IPS DF 4.7 (cell line): ENCODE measurements around the gene HOXA13.

Experiments
- DNase-seq: peaks from one replicate; pipeline ENCODE4 v3.0.0-alpha.2; 2013; ENCODE audit warnings: low spot score; ENCODE audit errors: extremely low read depth

The HOXA13 gene

GRCh38 chr7:27170426-27171324, 29.2 kb downstream of the HOXA13 start:
- no peak for DNase-seq

GRCh38 chr7:27169658-27170425, 30.0 kb downstream of the HOXA13 start:
- DNase-seq, result no peak

DNA sequence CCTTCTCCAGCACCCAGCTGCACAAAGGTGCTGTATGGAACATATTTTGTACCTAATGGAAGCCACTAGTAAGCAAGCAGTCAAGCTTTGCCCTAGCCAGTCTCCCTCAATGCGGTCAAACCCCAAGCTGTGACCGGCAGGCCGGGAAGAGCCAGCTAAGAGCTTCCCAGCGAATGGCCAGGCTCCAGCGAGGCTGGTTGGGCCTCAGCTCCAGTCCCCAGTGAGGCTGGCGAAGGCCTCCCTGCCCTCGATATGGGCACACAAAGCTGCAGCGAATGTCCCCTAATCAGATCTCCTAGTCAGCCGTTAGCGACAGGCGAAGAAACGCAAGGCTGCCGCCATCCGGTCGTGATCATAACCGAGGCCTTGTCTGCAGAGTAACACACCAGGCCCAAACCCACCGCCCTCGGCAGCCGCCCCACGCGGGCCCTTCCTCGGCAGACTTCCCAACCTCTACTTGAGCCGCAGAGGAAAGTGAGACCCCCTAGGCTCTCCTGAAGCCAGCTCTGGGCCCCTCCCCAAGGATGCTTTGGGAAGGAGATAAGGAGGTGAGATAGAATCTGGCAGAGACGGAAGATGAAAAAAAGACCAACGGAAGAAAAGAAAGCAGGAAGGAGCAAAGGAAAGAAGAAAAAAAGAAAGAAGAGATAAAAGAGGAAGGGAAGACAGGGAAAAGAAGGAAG, 31.5 kb downstream of the HOXA13 start:
- DNase-seq, result no peak

GRCh38 chr7:27167916-27168264, 32.0 kb downstream of the HOXA13 start:
- no peak for DNase-seq

- DNase-seq, result no peak
Measured at GRCh38 chr7:27166531-27167505, 33.1 kb downstream of the HOXA13 start.

- DNase-seq, result no peak
Measured at GRCh38 chr7:27165996-27166530, 33.8 kb downstream of the HOXA13 start.

DNA sequence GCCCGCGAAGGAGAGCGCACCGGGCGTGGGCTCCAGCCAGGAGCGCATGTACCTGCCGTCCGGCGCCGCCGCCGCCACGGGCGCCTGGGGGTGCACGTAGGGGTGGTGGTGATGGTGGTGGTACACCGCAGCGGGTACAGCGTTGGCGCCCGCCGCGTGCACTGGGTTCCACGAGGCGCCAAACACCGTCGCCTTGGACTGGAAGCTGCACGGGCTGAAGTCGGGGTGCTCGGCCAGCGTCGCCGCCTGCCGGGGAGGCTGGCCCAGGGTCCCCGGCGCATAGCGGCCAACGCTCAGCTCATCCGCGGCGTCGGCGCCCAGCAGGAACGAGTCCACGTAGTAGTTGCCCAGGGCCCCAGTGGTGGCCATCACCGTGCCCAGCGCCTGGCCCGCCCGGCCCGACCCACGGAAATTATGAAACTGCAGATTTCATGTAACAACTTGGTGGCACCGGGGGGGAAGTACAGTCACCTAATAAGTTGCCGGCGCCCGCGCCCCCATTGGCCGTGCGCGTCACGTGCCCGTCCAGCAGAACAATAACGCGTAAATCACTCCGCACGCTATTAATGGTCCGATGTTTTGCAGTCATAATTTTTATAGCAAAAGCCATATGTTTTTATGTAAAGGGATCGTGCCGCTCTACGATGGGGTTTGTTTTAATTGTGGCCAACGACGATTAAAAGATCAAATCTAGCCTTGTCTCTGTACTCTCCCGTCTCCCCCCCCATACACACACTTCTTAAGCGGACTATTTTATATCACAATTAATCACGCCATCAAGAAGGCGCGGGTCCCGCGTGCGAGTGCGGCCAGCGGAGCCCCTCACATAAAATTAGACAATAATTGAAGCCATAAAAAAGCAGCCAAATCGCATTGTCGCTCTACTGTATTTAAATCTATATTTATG, 34.5 kb downstream of the HOXA13 start, which contains the start of gene HOXA9:
Gene HOXA9, minus strand, starts transcription at position 449 of the 907 bp plus-strand sequence. Its CDS starts 80 bp downstream, at position 369.
- DNase-seq, result no peak

DNA sequence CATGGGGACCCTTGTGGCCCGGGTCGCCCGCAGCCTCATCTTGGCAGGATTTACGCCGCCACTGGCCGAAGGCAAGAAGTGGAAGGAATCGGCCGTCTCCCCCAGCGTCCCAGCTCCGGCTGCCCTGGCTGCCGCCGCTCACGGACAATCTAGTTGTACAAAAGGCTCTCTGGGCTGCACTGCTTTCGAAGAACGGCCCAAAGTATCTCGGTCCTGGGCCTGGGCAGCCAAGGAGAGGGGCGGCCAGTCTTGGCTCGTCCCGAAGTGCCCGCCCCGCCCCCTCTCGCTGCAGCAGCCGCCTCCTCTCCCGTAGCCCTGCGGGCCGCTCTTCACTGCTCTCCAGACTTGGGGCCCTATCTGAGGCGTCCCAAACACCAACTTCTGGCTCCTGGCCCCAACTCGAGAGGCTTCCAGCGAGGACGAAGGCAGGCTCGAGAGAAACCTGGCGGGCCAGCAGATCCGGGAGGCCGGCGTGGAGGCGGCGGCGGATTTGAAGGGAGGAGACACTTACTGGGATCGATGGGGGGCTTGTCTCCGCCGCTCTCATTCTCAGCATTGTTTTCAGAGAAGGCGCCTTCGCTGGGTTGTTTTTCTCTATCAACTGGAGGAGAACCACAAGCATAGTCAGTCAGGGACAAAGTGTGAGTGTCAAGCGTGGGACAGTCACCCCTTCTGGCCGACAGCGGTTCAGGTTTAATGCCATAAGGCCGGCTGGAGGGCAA, 35.4 kb downstream of the HOXA13 start:
- DNase-seq, result no peak

GRCh38 chr7:27164045-27164366, 35.9 kb downstream of the HOXA13 start:
- no peak for DNase-seq

DNA sequence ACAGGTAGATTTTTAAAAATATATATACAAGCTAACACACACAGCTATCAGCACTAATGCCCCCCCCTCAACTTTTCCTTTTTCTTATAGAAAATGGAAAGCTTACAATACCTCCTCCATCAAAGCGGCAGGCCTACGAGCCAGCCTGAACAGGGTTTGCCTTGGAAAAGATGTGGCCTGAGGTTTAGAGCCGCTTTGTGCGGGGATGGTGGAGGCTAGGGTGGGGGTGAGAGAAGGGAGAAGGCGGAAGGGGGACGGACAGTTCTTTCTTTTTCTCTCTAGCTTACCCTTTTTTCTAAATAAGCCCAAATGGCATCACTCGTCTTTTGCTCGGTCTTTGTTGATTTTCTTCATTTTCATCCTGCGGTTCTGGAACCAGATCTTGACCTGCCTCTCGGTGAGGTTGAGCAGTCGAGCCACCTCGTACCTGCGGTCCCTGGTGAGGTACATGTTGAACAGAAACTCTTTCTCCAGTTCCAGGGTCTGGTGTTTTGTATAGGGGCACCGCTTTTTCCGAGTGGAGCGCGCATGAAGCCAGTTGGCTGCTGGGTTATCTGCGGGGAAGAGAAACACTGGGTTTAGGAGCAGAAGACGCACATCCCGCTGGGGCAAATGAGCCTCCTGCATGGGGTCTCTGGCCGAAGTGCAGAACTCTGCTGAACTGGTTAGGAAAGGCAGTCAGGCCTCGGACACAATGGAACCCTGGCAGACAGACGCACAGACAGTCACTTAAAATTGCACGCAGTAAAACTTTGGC, 36.4 kb downstream of the HOXA13 start:
- DNase-seq, result no peak

GRCh38 chr7:27162561-27163287, 37.2 kb downstream of the HOXA13 start:
- no peak for DNase-seq

DNA sequence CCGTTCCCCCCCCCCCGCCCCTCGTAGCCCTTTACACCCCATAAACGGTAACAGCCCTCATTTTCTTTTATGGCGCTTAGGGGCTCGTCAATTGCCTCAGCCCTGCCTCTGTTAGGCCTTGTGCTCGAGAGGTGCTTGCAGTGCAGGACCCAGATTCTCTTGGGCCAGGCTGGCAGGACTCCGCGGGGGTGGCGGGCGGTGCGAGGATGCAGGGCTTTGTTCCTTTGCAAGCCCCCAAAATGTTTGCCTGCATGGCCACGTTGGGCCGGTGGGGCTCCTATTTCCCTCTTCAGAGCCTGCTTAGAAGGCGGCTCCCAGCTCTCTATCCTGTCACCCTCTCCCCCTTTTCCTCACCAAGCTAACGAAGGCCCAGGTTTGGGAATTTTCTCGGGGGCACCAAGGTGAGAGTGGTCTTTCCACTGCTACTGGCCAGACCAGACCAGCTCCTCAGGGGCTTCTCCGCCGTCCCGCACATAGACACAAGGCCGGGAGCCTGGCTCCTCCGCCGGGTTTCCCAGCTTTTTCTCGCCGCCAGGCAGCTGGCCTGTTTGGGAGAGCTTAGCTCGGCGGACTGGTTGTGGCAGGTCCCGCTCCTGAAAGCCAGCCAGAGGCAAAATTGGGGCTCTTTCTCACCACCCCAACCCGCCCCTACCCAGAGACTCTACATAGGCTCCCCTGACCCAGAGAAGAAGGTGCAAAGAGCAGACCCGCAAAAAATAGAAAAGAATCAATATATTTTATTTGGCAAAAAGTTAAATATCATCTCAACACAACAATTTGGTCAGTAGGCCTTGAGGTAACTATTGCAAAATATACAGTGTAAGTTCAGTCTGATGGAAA, 38.0 kb downstream of the HOXA13 start:
- no peak for DNase-seq

DNA sequence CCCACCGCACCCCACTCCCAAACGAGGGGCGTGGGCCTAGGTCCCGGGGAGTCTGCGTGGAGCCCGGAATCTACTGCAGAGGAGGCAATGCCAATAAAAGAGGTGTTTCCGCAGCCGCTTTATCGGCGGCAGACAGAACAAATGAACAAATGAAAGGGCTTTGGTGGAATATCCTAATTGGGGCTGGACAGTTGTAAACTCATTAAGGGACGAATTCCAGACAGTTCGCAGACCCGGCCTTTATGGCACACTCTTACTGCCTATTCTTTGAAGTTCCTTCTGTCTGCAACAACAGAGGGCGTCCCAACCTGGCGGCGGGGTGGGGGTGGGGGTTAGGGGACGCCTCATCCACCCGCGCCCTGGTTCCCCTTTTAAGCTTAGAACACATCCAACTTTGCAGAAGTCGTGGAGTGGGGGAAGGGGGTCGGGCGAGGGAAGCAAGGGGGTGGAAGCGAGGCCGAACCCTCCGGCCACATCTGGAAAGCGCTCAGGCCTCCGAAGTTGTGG, 38.6 kb downstream of the HOXA13 start:
- DNase-seq, result no peak

GRCh38 chr7:27160546-27161213, 39.2 kb downstream of the HOXA13 start:
- DNase-seq, result no peak

- DNase-seq, result no peak
Measured at GRCh38 chr7:27160145-27160545, 39.7 kb downstream of the HOXA13 start.
